HEK293 (cell line): ENCODE data around the gene GRB2.

Source experiments
- CTCF ChIA-PET: fragments of 350-600 bp; formaldehyde crosslinking; extraction: SDS; loops from one replicate; lab custom pipeline; 2021; ENCODE audit warnings: antibody characterized with exemption; lab: Yijun Ruan, JAX
- POLR2A ChIA-PET: fragments of 300-600 bp; formaldehyde crosslinking; extraction: SDS; loops from one replicate; lab custom pipeline; 2020; ENCODE audit warnings: antibody characterized with exemption, inconsistent platforms; lab: Yijun Ruan, JAX
- H3K27ac ChIP-seq: fragments of 200-500 bp; sonication (Bioruptor generic); 2 replicates; pipeline ENCODE4 v1.5.1; 2014; ENCODE audit warnings: low read depth, low read length, control low read depth, inconsistent platforms; ENCODE audit errors: extremely low read depth
- H3K36me3 ChIP-seq, 2 experiments: fragments of 200-500 bp in 1 of 2; sonication (Bioruptor generic) in 1 of 2; 1 replicate in 1 of 2; 2 replicates in 1 of 2; pipeline ENCODE4 v1.5.1; 2014 to 2017; ENCODE audit warnings: inconsistent platforms in 2 of 2, low read length in 2 of 2; ENCODE audit not compliant: control insufficient read depth in 2 of 2, insufficient read depth in 1 of 2
- H3K4me1 ChIP-seq: fragments of 200-500 bp; sonication (Bioruptor generic); 2 replicates; pipeline ENCODE4 v1.5.1; 2014; ENCODE audit warnings: mild to moderate bottlenecking, low read length, inconsistent platforms; ENCODE audit not compliant: control insufficient read depth, insufficient read depth
- H3K4me3 ChIP-seq: 2 replicates; pipeline ENCODE4 v1.5.1; 2011; ENCODE audit warnings: low read depth, mild to moderate bottlenecking, control low read depth, low read length, moderate library complexity
- H3K9me3 ChIP-seq: fragments of 200-500 bp; sonication (Bioruptor generic); 2 replicates; pipeline ENCODE4 v1.5.1; 2014; ENCODE audit warnings: low read depth, low read length, inconsistent platforms; ENCODE audit not compliant: control insufficient read depth, insufficient read depth
- EGR2 ChIP-seq: fragments of 450-650 bp; formaldehyde crosslinking; IDR thresholded peaks from 2 replicates; pipeline ENCODE4 v1.5.1; 2016; ENCODE audit warnings: low read depth, missing biosample characterization, missing genetic modification characterization
- HOXA7 ChIP-seq: sonication (generic); formaldehyde crosslinking; IDR thresholded peaks from 2 replicates; pipeline ENCODE4 v1.8.1; 2022; ENCODE audit warnings: missing genetic modification reagents, borderline replicate concordance
- HOXD13 ChIP-seq: sonication (generic); formaldehyde crosslinking; IDR thresholded peaks from 2 replicates; pipeline ENCODE4 v1.8.0; 2022; ENCODE audit warnings: missing genetic modification reagents, borderline replicate concordance
- IKZF3 ChIP-seq: fragments of 450-650 bp; IDR thresholded peaks from 2 replicates; pipeline ENCODE4 v1.5.0; 2018; ENCODE audit warnings: missing biosample characterization, mild to moderate bottlenecking, missing genetic modification characterization, moderate library complexity
- MEIS1 ChIP-seq: sonication (generic); formaldehyde crosslinking; IDR thresholded peaks from 2 replicates; pipeline ENCODE4 v1.8.1; 2022; ENCODE audit warnings: missing genetic modification reagents, mild to moderate bottlenecking, borderline replicate concordance
- MZF1 ChIP-seq: fragments of 450-650 bp; formaldehyde crosslinking; IDR thresholded peaks from 2 replicates; pipeline ENCODE4 v1.5.1; 2017; ENCODE audit warnings: missing biosample characterization, missing genetic modification characterization, borderline replicate concordance
- PRDM1 ChIP-seq: fragments of 450-650 bp; formaldehyde crosslinking; IDR thresholded peaks from 2 replicates; pipeline ENCODE4; 2016; ENCODE audit warnings: missing biosample characterization, missing genetic modification characterization
- SCRT1 ChIP-seq: fragments of 450-650 bp; formaldehyde crosslinking; IDR thresholded peaks from 2 replicates; pipeline ENCODE4 v1.5.1; 2016; ENCODE audit warnings: missing biosample characterization, missing genetic modification characterization, borderline replicate concordance
- SETDB1 ChIP-seq: IDR thresholded peaks from one replicate; pipeline ENCODE4 v1.6.1; 2017; ENCODE audit warnings: mild to moderate bottlenecking, low read length, moderate library complexity, mixed read lengths; ENCODE audit not compliant: insufficient read length
- ZBTB17 ChIP-seq: fragments of 450-650 bp; formaldehyde crosslinking; IDR thresholded peaks from 2 replicates; pipeline ENCODE4 v1.5.1; 2016; ENCODE audit warnings: missing biosample characterization, missing genetic modification characterization
- ZFP41 ChIP-seq: fragments of 450-650 bp; formaldehyde crosslinking; IDR thresholded peaks from 2 replicates; pipeline ENCODE4 v1.5.1; 2016; ENCODE audit warnings: missing biosample characterization, missing genetic modification characterization, borderline replicate concordance
- ZIC2 ChIP-seq: fragments of 450-650 bp; formaldehyde crosslinking; IDR thresholded peaks from 2 replicates; pipeline ENCODE4 v1.5.1; 2016; ENCODE audit warnings: missing biosample characterization, missing genetic modification characterization
- ZNF133 ChIP-seq: fragments of 450-650 bp; formaldehyde crosslinking; IDR thresholded peaks from 2 replicates; pipeline ENCODE4 v1.5.1; 2016; ENCODE audit warnings: missing biosample characterization, missing genetic modification characterization
- ZNF2 ChIP-seq: fragments of 450-650 bp; formaldehyde crosslinking; IDR thresholded peaks from 2 replicates; pipeline ENCODE4 v1.5.1; 2016; ENCODE audit warnings: missing biosample characterization, missing genetic modification characterization
- ZNF23 ChIP-seq: fragments of 450-650 bp; formaldehyde crosslinking; IDR thresholded peaks from 2 replicates; pipeline ENCODE4 v1.5.1; 2016; ENCODE audit warnings: missing biosample characterization, missing genetic modification characterization, borderline replicate concordance
- ZNF394 ChIP-seq: fragments of 450-650 bp; formaldehyde crosslinking; IDR thresholded peaks from 2 replicates; pipeline ENCODE4 v1.5.1; 2016; ENCODE audit warnings: missing biosample characterization, missing genetic modification characterization, mild to moderate bottlenecking, moderate library complexity, borderline replicate concordance
- ZNF426 ChIP-seq: fragments of 450-650 bp; formaldehyde crosslinking; IDR thresholded peaks from 2 replicates; pipeline ENCODE4 v1.5.1; 2017; ENCODE audit warnings: missing biosample characterization, missing genetic modification characterization, mild to moderate bottlenecking, inconsistent platforms, moderate library complexity
- ZNF571 ChIP-seq: fragments of 450-650 bp; formaldehyde crosslinking; IDR thresholded peaks from 2 replicates; pipeline ENCODE4 v1.5.0; 2017; ENCODE audit warnings: missing biosample characterization, missing genetic modification characterization
- ZNF610 ChIP-seq: fragments of 450-650 bp; formaldehyde crosslinking; IDR thresholded peaks from 2 replicates; pipeline ENCODE4 v1.5.1; 2016; ENCODE audit warnings: missing biosample characterization, missing genetic modification characterization, borderline replicate concordance
- ZNF654 ChIP-seq: fragments of 450-650 bp; formaldehyde crosslinking; IDR thresholded peaks from 2 replicates; pipeline ENCODE4 v1.5.1; 2016; ENCODE audit warnings: low read depth, missing biosample characterization, missing genetic modification characterization
- ZNF792 ChIP-seq: fragments of 450-650 bp; formaldehyde crosslinking; IDR thresholded peaks from 2 replicates; pipeline ENCODE4 v1.5.1; 2016; ENCODE audit warnings: missing biosample characterization, missing genetic modification characterization
- TF ChIP-seq, protein P1 (sequence below): fragments of 450-650 bp; formaldehyde crosslinking; IDR thresholded peaks from 2 replicates; pipeline ENCODE4 v1.5.1; 2016; ENCODE audit warnings: missing biosample characterization, missing genetic modification characterization, low read depth
- TF ChIP-seq, protein P2 (sequence below): fragments of 450-650 bp; formaldehyde crosslinking; conservative IDR thresholded peaks from 2 replicates; pipeline ENCODE4 v1.5.1; 2016; ENCODE audit warnings: low read depth, missing biosample characterization, missing genetic modification characterization
- TF ChIP-seq, protein P3 (sequence below): fragments of 450-650 bp; formaldehyde crosslinking; conservative IDR thresholded peaks from 2 replicates; pipeline ENCODE4 v1.5.1; 2016; ENCODE audit warnings: low read depth, missing biosample characterization, missing genetic modification characterization
- TF ChIP-seq, protein P4 (sequence below): fragments of 450-650 bp; formaldehyde crosslinking; IDR thresholded peaks from 2 replicates; pipeline ENCODE4 v1.5.1; 2016; ENCODE audit warnings: missing biosample characterization, missing genetic modification characterization

GRB2 gene

DNA sequence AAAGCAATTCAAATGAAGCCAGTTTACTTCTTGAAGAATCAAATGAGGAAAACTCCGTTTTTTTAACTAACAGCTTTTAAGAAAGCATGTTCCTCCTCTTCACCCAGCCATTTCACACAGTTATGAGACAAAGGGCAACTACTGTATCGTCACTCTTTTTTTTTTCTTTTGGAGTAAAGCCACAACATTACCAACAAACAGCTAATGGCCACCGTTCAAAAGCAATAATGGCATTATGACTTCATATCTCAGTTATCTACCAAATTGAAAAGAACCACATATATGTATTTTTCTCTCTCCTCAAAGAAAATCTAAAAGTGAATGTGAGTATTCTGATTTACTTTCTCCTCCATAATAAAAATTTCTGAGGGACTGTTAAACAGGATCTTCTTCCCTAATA is 14.5 kb downstream of the GRB2 start (continued):
- TF ChIP-seq ZNF571 = no peak
- TF ChIP-seq ZNF610 (tag by site-specific recombination) = no peak
- TF ChIP-seq HOXA7 (CRISPR knock-in tag) = no peak
- TF ChIP-seq SETDB1 = no peak
- TF ChIP-seq PRDM1 (tag by site-specific recombination) = 0 out of 2 replicates have a peak, but pooled peaks have one; percentile 11
- TF ChIP-seq ZNF654 (tag by site-specific recombination) = no peak
- no peak for TF ChIP-seq ZNF792 (tag by site-specific recombination)
- no peak for TF ChIP-seq ZIC2 (tag by site-specific recombination)
- TF ChIP-seq, protein P1, sequence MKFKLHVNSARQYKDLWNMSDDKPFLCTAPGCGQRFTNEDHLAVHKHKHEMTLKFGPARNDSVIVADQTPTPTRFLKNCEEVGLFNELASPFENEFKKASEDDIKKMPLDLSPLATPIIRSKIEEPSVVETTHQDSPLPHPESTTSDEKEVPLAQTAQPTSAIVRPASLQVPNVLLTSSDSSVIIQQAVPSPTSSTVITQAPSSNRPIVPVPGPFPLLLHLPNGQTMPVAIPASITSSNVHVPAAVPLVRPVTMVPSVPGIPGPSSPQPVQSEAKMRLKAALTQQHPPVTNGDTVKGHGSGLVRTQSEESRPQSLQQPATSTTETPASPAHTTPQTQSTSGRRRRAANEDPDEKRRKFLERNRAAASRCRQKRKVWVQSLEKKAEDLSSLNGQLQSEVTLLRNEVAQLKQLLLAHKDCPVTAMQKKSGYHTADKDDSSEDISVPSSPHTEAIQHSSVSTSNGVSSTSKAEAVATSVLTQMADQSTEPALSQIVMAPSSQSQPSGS (tag by site-specific recombination) = no peak
- TF ChIP-seq ZFP41 = no peak
- TF ChIP-seq HOXD13 (CRISPR knock-in tag) = no peak
- TF ChIP-seq, protein P2, sequence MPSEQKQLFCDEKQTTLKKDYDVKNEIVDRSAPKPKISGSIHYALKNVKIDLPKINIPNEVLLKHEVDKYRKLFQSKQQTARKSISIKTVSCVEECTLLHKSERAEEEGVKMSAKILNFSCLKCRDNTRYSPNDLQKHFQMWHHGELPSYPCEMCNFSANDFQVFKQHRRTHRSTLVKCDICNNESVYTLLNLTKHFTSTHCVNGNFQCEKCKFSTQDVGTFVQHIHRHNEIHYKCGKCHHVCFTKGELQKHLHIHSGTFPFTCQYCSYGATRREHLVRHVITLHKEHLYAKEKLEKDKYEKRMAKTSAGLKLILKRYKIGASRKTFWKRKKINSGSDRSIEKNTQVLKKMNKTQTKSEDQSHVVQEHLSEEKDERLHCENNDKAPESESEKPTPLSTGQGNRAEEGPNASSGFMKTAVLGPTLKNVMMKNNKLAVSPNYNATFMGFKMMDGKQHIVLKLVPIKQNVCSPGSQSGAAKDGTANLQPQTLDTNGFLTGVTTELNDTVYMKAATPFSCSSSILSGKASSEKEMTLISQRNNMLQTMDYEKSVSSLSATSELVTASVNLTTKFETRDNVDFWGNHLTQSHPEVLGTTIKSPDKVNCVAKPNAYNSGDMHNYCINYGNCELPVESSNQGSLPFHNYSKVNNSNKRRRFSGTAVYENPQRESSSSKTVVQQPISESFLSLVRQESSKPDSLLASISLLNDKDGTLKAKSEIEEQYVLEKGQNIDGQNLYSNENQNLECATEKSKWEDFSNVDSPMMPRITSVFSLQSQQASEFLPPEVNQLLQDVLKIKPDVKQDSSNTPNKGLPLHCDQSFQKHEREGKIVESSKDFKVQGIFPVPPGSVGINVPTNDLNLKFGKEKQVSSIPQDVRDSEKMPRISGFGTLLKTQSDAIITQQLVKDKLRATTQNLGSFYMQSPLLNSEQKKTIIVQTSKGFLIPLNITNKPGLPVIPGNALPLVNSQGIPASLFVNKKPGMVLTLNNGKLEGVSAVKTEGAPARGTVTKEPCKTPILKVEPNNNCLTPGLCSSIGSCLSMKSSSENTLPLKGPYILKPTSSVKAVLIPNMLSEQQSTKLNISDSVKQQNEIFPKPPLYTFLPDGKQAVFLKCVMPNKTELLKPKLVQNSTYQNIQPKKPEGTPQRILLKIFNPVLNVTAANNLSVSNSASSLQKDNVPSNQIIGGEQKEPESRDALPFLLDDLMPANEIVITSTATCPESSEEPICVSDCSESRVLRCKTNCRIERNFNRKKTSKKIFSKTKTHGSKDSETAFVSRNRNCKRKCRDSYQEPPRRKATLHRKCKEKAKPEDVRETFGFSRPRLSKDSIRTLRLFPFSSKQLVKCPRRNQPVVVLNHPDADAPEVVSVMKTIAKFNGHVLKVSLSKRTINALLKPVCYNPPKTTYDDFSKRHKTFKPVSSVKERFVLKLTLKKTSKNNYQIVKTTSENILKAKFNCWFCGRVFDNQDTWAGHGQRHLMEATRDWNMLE (tag by site-specific recombination) = no peak
- TF ChIP-seq, all 188 proteins: peak for 3

DNA sequence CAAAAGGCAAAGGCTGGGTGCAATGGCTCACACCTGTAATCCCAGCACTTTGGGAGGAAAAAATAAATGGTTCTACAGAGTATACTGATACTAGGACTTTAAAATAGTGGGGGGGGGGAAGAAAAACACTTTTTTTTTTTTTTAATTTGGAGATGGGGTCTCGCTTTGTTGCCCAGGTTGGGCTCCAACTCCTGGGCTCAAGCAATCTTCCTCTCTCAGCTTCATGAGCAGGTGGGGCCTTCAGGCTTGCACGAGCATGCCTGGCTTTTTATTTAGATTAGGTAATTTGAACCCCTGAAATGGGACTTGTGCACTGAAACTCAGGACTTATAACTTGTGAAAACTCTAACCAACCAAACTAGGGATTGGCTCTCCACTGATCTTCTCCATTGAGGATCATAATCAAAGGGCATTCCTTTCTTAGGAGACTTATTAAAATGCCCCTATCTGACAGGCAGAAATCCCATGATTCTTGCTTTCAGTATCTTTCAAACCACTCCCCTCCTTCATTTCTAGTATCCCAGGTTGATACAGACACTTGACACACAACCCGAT is 16.9 kb downstream of the GRB2 start:
- H3K27ac ChIP-seq = peak overlapping the region; percentile 34; the same call in 1 of the 2 replicates
- H3K4me3 ChIP-seq = no peak overlapping the region
- ChIA-PET POLR2A (no interaction called here), CTCF (interaction anchor here (0.8 kb wide), 1 partner anchor 10 kb away, joined by 3 read pairs; no protein-coding TSS in a partner anchor)
- H3K4me1 ChIP-seq = peaks cover 31% of the 10 kb centered on the region
- peaks cover 11 to 21% of the 10 kb centered on the region in 2 experiments for H3K36me3 ChIP-seq
- H3K9me3 ChIP-seq = no peaks in the 10 kb centered on the region
- peak; percentile 50 for TF ChIP-seq MZF1 (tag by site-specific recombination)
- no peak for TF ChIP-seq ZNF426 (tag by site-specific recombination)
- no peak for TF ChIP-seq ZNF23 (tag by site-specific recombination)
- no peak for TF ChIP-seq ZNF133 (tag by site-specific recombination)
- peak; percentile 66; the same call in 1 of the 2 replicates for TF ChIP-seq IKZF3 (tag by site-specific recombination)
- no peak for TF ChIP-seq ZNF394 (tag by site-specific recombination)
- TF ChIP-seq ZBTB17 (tag by site-specific recombination) = peak; percentile 70
- no peak for TF ChIP-seq EGR2 (tag by site-specific recombination)
- TF ChIP-seq SCRT1 = 0 out of 2 replicates have a peak, but pooled peaks have one; percentile 7
- TF ChIP-seq MEIS1 (CRISPR knock-in tag) = no peak
- no peak for TF ChIP-seq ZNF2
- TF ChIP-seq, protein P3, sequence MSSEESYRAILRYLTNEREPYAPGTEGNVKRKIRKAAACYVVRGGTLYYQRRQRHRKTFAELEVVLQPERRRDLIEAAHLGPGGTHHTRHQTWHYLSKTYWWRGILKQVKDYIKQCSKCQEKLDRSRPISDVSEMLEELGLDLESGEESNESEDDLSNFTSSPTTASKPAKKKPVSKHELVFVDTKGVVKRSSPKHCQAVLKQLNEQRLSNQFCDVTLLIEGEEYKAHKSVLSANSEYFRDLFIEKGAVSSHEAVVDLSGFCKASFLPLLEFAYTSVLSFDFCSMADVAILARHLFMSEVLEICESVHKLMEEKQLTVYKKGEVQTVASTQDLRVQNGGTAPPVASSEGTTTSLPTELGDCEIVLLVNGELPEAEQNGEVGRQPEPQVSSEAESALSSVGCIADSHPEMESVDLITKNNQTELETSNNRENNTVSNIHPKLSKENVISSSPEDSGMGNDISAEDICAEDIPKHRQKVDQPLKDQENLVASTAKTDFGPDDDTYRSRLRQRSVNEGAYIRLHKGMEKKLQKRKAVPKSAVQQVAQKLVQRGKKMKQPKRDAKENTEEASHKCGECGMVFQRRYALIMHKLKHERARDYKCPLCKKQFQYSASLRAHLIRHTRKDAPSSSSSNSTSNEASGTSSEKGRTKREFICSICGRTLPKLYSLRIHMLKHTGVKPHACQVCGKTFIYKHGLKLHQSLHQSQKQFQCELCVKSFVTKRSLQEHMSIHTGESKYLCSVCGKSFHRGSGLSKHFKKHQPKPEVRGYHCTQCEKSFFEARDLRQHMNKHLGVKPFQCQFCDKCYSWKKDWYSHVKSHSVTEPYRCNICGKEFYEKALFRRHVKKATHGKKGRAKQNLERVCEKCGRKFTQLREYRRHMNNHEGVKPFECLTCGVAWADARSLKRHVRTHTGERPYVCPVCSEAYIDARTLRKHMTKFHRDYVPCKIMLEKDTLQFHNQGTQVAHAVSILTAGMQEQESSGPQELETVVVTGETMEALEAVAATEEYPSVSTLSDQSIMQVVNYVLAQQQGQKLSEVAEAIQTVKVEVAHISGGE (tag by site-specific recombination) = no peak
- TF ChIP-seq, protein P4, sequence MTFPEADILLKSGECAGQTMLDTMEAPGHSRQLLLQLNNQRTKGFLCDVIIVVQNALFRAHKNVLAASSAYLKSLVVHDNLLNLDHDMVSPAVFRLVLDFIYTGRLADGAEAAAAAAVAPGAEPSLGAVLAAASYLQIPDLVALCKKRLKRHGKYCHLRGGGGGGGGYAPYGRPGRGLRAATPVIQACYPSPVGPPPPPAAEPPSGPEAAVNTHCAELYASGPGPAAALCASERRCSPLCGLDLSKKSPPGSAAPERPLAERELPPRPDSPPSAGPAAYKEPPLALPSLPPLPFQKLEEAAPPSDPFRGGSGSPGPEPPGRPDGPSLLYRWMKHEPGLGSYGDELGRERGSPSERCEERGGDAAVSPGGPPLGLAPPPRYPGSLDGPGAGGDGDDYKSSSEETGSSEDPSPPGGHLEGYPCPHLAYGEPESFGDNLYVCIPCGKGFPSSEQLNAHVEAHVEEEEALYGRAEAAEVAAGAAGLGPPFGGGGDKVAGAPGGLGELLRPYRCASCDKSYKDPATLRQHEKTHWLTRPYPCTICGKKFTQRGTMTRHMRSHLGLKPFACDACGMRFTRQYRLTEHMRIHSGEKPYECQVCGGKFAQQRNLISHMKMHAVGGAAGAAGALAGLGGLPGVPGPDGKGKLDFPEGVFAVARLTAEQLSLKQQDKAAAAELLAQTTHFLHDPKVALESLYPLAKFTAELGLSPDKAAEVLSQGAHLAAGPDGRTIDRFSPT (tag by site-specific recombination) = no peak
